Naive thymus-derived CD8-positive, alpha-beta T cell (primary cell): ENCODE measurements around the gene FAM168A. TPM values are rescaled to one million over a fixed set of nuclear protein-coding genes. Genes with fewer than 3 reads are reported as not detected.

ENCODE experiments used
- ATAC-seq, 2 donors: fragments of 150-1000 bp; cut with Tn5 transposase in 1 of 2; sonication (Bioruptor Pico), chemical (Tn5 transposase) in 1 of 2; 1 replicate in 1 of 2; 2 replicates in 1 of 2; pipeline ENCODE4 v1.10.0; 2021; ENCODE audit warnings: mild to moderate bottlenecking in 2 of 2, moderate library complexity in 2 of 2
- POLR2A ChIA-PET: fragments of 350-600 bp; sonication (Branson Sonifier 250); formaldehyde crosslinking; loops from one replicate; lab custom pipeline; 2021; ENCODE audit warnings: antibody characterized with exemption; lab: Charles Lee
- DNase-seq, 10 donors: peaks; one replicate each; pipeline versions ENCODE4 v3.0.0 to v3.0.0-alpha.2; 2020 to 2022
- H3K27ac Mint-ChIP-seq, 10 donors: one replicate each; pipeline ENCODE4 v1.8.0; 2020 to 2022; ENCODE audit warnings: mild to moderate bottlenecking in 10 of 10, mixed read lengths in 10 of 10, moderate library complexity in 4 of 10, inconsistent platforms in 1 of 10
- H3K27me3 Mint-ChIP-seq, 5 donors: one replicate each; pipeline ENCODE4 v1.8.0; 2021 to 2022; ENCODE audit warnings: mixed read lengths in 5 of 5
- H3K36me3 Mint-ChIP-seq, 3 donors: one replicate each; pipeline ENCODE4 v1.8.0; 2020 to 2022; ENCODE audit warnings: mixed read lengths in 3 of 3, mild to moderate bottlenecking in 2 of 3, inconsistent platforms in 1 of 3
- H3K4me1 Mint-ChIP-seq, 4 donors: one replicate each; pipeline ENCODE4 v1.8.0; 2021 to 2022; ENCODE audit warnings: mixed read lengths in 4 of 4
- H3K4me3 Mint-ChIP-seq, 10 donors: one replicate each; pipeline ENCODE4 v1.8.0; 2020 to 2022; ENCODE audit warnings: mild to moderate bottlenecking in 10 of 10, mixed read lengths in 10 of 10, moderate library complexity in 6 of 10, inconsistent platforms in 1 of 10
- H3K9me3 Mint-ChIP-seq, 9 donors: one replicate each; pipeline ENCODE4 v1.8.0; 2020 to 2022; ENCODE audit warnings: mixed read lengths in 9 of 9, mild to moderate bottlenecking in 3 of 9, inconsistent platforms in 1 of 9, moderate library complexity in 1 of 9
- polyA plus RNA-seq, 3 donors: library from polyadenylated mRNA; unstranded; fragments of 300-500 nt; fragmentation: Illumina TruSeq; gene quantifications; one replicate each; pipeline ENCODE4 v1.2.3, GENCODE V29; 2021
- total RNA-seq, 8 experiments: library from RNA in 2 of 8; stranded (reverse) in 2 of 8; gene quantifications; one replicate each; pipeline ENCODE4 v1.2.3 and lab custom pipeline; 2021 to 2026

FAM168A gene
- total and polyA plus RNA-seq, 5 experiments from 2014 or later = 2.6 to 21.7 (median 5.0) TPM

DNA sequence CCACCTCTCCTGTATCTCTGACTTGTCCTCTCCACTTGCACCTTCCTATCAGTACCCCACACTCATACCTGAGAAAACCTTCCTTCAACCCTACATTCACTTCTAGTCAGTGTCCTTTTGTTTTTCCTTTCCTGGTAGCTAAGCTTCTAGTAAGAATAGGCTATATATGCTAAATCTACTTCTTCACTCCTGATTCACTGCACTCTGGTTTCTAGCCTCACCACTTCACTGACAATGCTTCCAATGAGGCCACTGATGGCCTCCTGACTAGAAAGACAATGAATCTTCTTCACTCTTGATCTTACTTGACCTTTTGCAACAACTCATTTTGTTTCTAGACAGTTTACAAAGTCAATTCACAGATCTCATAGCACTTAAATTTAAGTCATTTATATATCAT, 169.7 kb downstream of the FAM168A start:
- Mint-ChIP-seq H3K4me1 (peaks cover 0 to 14% (median under 1%) of the 10 kb centered on the region in 4 donors), H3K36me3 (peaks cover 0 to 13% (median 5%) of the 10 kb centered on the region in 3 donors), H3K9me3 (no peaks in the 10 kb centered on the region), H3K27ac (peak overlapping the region in 2 of 10 donors; percentile 1 to 18), H3K27me3 (no peaks in the 10 kb centered on the region), H3K4me3 (no peak overlapping the region)
- POLR2A ChIA-PET = interaction anchor here (0.6 kb wide), 1 partner anchor 309 kb away, joined by 3 read pairs; no protein-coding TSS in a partner anchor
- no peak for ATAC-seq
- DNase-seq = no peak

DNA sequence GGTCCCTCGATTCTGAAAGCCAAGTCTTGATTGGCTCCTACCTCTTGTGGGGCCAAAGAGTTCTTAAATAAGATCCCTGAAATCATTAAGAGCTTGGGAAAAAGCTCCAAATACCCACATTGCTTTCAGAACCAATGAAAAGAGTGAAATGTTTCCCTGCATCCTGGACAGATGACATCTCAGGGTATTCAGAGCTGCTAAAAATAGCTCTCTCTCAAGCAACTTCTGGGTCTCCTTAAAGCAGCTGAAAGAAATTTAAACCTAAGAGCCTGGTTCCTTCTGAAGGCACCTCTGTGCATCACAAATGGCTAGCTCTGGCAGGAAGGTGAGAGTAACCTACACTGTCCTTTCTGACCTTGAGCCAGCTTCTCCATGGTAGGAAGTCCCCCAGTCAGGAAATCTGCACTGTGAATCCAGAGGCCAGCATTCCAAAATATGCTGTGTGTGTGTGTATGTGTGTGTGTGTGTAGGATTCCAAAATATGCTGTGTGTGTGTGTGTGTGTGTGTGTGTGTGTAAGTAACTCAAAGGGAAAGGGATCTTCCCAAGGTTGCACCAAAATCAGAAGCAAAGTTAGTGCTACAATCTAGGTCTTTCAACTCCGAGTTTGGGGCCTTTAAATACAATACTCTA, 171.6 kb downstream of the FAM168A start:
- H3K27ac Mint-ChIP-seq = no peak overlapping the region
- H3K9me3 Mint-ChIP-seq = no peaks in the 10 kb centered on the region
- POLR2A ChIA-PET = no interaction called here
- peaks cover 0 to 16% (median 0%) of the 10 kb centered on the region in 4 donors for H3K4me1 Mint-ChIP-seq
- no peaks in the 10 kb centered on the region for H3K27me3 Mint-ChIP-seq
- ATAC-seq (no peak), DNase-seq (no peak)
- H3K4me3 Mint-ChIP-seq = no peak overlapping the region
- H3K36me3 Mint-ChIP-seq = peaks cover 0 to 13% (median 5%) of the 10 kb centered on the region in 3 donors

DNA sequence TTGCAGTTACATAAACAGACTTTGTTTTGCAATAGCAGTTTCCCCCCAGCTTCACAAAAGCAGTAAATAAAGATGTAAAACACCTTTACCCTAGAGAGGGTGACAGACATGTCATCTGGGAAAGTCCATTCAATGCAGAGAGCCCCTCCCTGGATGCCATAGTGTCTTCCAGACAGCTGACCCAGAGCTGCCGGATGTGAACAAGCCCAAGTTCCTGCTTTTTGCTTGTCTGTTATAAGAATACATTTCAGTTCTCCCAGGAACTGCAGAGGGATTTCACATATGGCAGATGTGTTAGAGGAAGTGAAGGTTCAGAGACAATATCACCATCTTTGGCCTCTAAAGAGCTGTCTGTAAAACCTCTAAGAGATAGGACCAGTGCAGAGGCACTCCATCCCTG, 172.8 kb downstream of the FAM168A start:
- Mint-ChIP-seq H3K9me3 (no peaks in the 10 kb centered on the region), H3K27me3 (no peaks in the 10 kb centered on the region), H3K36me3 (peaks cover 0 to 13% (median 5%) of the 10 kb centered on the region in 3 donors), H3K4me1 (peaks cover 0 to 16% (median 0%) of the 10 kb centered on the region in 4 donors), H3K4me3 (no peak overlapping the region), H3K27ac (no peak overlapping the region)
- POLR2A ChIA-PET = no interaction called here
- DNase-seq = no peak
- ATAC-seq = no peak

DNA sequence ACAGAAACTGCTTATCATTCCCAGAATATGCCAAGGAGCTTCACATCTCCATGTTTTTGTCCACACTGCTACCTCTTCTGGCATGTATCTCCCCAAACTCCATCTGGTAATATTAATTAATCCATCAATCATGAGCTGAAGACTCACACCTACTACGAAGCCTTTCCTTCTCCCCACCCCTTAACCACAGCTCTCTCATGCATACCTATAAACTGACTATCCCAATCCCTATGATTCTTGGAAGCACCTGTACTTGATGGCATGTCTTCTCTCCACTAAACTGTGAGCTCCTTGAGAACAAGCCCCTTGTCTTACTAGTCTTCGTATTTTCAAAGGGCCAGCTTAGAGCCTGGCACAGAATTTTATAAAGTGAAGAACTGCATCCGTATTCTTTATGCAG, 174.4 kb downstream of the FAM168A start:
- peak overlapping the region in 1 of 10 donors; percentile 2 for H3K27ac Mint-ChIP-seq
- no peaks in the 10 kb centered on the region for H3K9me3 Mint-ChIP-seq
- H3K27me3 Mint-ChIP-seq = no peaks in the 10 kb centered on the region
- no peak overlapping the region for H3K4me3 Mint-ChIP-seq
- ATAC-seq (no peak), DNase-seq (no peak)
- POLR2A ChIA-PET = interaction anchor here (0.6 kb wide), 1 partner anchor 10 kb away, joined by 7 read pairs; no protein-coding TSS in a partner anchor
- peaks cover 0 to 13% (median 0%) of the 10 kb centered on the region in 4 donors for H3K4me1 Mint-ChIP-seq
- H3K36me3 Mint-ChIP-seq = peaks cover 0 to 19% (median 4%) of the 10 kb centered on the region in 3 donors

DNA sequence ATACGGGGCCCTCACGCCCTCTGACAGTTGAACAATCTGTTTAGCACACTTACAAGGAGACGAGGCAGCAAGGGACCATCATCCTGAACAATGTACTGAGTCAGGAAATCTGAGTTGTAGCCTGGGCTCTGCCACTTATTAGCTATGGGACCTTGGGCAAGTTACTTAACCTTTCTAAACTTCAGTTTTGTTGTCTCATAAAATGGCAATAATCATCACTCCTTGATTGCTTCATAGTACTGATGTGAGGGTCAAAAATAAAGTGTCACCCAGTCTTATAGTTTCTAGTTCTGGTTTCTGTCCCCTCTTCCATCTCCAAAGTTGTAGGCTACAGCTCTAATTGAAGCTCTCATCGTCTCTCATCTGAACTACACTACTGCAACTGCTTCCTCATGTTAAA, 175.0 kb downstream of the FAM168A start:
- H3K36me3 Mint-ChIP-seq = peaks cover 6 to 26% (median 7%) of the 10 kb centered on the region in 3 donors
- POLR2A ChIA-PET = interaction anchor here (0.6 kb wide), 1 partner anchor 11 kb away, joined by 7 read pairs; no protein-coding TSS in a partner anchor

DNA sequence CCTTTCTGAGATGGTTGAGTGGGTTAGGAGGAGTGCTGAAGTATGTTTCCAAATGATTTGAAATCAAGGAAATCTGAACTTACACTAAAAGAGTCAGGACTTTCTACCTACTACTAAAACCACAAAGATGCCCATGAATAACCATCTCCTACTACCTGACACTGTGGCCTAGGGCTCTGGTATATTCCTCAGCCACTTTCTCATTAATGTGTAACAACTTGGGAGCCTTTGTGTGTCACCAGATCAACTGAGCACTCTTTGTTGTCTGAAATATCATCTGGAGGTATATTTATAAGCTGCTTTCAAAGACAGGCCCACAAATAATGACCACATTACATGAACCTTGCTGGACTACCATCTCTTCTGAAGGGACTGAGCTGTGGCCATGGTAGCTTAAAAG, 177.8 kb downstream of the FAM168A start:
- Mint-ChIP-seq H3K4me3 (no peak overlapping the region), H3K9me3 (no peaks in the 10 kb centered on the region), H3K36me3 (peaks cover 7 to 36% (median 7%) of the 10 kb centered on the region in 3 donors), H3K27me3 (no peaks in the 10 kb centered on the region), H3K27ac (no peak overlapping the region), H3K4me1 (peaks cover 2 to 11% (median 8%) of the 10 kb centered on the region in 4 donors)
- POLR2A ChIA-PET = no interaction called here
- ATAC-seq = no peak
- no peak for DNase-seq

More for the DNA sequence above, 175.0 kb downstream of the FAM168A start:
- ATAC-seq (no peak), DNase-seq (no peak)
- no peak overlapping the region for H3K27ac Mint-ChIP-seq
- H3K27me3 Mint-ChIP-seq = no peaks in the 10 kb centered on the region
- peaks cover 0 to 8% (median 0%) of the 10 kb centered on the region in 4 donors for H3K4me1 Mint-ChIP-seq
- H3K4me3 Mint-ChIP-seq = no peak overlapping the region
- H3K9me3 Mint-ChIP-seq = no peaks in the 10 kb centered on the region

DNA sequence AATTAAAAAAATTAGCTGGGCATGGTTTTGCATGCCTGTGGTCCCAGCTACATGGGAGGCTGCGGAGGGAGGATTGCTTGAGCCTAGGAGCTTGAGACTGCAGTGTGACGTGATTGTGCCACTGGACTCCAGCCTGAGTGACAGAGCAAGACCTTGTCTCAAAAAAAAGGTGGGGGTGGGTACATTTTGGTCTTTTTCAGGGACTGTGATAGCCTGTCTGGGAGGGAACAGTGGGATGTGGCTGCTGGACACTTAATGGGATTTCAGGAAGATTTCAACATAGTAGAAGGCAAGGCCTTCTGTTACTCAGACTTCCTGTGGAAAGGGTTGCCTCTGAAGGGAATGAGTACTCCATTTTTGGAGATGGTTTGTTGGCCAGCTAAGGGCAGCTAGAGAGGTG, 181.1 kb downstream of the FAM168A start:
- no peak overlapping the region for H3K4me3 Mint-ChIP-seq
- no peaks in the 10 kb centered on the region for H3K9me3 Mint-ChIP-seq
- peaks cover 6 to 15% (median 9%) of the 10 kb centered on the region in 4 donors for H3K4me1 Mint-ChIP-seq
- peak overlapping the region in 3 of 10 donors; percentile 15 to 56 (median 50) for H3K27ac Mint-ChIP-seq
- DNase-seq (no peak), ATAC-seq (no peak)
- POLR2A ChIA-PET = no interaction called here
- H3K27me3 Mint-ChIP-seq = no peaks in the 10 kb centered on the region
- peaks cover 7 to 41% (median 7%) of the 10 kb centered on the region in 3 donors for H3K36me3 Mint-ChIP-seq

DNA sequence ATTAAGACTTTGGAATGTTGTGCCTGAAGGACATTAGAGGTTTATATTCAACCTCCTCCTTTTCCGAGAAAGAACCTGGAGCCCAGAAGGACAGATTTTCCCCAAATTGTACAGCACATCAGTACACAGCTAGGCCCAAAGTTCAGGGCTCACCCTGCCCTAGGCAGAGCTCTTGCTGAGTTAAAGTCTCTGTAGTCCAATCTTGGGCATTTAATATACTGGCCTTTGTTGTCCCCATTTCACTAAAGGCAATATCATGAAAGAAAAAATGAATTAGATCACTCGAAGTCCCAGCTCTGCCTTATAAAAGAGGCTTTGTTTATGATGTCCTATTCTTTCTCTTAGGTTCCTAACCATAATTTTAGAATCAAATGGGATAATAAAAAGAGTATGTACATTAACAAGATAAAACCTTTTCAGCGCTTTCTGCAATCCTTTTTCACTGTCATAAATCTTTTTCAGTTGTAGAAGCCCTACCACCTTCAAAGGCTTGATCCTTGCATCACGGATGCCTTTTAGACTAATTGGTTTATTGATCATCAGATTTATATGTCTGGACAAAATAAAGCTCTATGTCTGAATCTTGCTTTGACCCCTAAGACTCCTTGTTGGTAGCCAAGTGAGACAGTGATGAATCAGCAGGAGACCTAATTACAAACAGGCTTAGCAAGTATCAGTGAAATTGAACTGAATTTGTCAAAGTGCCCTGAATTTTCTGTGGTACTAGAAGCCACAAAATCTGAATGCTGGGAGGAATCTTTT, 181.9 kb downstream of the FAM168A start:
- H3K4me3 Mint-ChIP-seq = no peak overlapping the region
- ATAC-seq (no peak), DNase-seq (no peak)
- H3K36me3 Mint-ChIP-seq = peaks cover 7 to 41% (median 7%) of the 10 kb centered on the region in 3 donors
- no peaks in the 10 kb centered on the region for H3K27me3 Mint-ChIP-seq
- no peaks in the 10 kb centered on the region for H3K9me3 Mint-ChIP-seq
- peaks cover 6 to 15% (median 10%) of the 10 kb centered on the region in 4 donors for H3K4me1 Mint-ChIP-seq
- peak overlapping the region in 4 of 10 donors; percentile 13 to 68 (median 49) for H3K27ac Mint-ChIP-seq
- POLR2A ChIA-PET = no interaction called here

DNA sequence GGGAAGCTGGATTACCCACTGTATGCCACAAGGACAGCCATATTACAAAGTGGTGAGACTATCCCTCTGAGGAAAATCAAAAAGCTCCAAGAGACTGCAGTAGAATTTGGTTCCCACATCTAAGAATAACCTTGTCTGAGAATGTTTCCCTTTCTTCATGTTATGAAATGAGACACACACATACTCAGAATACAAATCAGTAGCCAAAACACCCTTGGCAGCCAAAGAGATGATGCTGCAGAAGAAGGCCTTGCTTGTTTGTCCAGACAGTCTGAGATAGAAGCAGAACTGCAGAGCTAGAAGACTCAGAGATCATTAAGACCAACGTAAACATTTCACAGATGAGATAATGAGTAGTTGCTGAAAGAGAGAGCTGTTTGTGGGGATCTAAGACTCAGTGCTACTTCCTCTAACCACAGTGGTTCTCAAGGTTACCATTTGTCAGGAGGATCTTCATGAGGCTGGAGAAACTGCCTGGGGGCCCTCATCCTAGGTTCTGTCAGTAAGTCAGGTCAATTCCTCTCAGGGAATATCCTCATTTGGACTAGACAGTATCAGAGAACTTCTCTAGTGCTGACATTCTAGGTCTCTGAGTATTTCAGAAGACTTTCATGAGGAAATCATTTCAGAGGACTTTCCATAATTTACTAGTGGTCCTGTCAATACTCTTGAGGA, 182.8 kb downstream of the FAM168A start:
- Mint-ChIP-seq H3K27me3 (no peaks in the 10 kb centered on the region), H3K4me3 (no peak overlapping the region), H3K27ac (peak overlapping the region in 7 of 10 donors; percentile 3 to 81 (median 21)), H3K9me3 (no peaks in the 10 kb centered on the region), H3K36me3 (peaks cover 7 to 41% (median 7%) of the 10 kb centered on the region in 3 donors), H3K4me1 (peaks cover 6 to 15% (median 10%) of the 10 kb centered on the region in 4 donors)
- no peak for ATAC-seq
- POLR2A ChIA-PET = no interaction called here
- no peak for DNase-seq

DNA sequence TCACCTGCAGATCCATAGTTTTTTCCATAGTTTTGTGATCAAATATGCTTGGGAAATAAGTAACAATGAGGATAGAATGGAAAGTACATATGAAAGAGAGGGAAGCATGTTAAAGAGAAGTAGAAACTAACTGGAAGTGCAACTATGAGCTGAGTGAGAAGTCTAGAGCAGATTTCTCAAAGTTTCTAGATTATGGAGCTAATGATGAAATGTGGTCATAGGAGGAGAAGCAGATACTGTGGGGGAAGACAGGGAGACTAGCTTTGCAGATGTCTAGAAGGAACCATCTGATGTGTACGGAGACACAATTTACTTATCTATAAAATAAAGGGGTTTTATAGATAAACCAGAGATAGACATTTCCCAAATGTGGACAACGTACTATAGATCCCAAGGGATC, 184.7 kb downstream of the FAM168A start:
- Mint-ChIP-seq H3K4me3 (no peak overlapping the region), H3K9me3 (no peaks in the 10 kb centered on the region), H3K27ac (peak overlapping the region in 2 of 10 donors; percentile 2 to 8), H3K4me1 (peaks cover 6 to 15% (median 11%) of the 10 kb centered on the region in 4 donors), H3K36me3 (peaks cover 5 to 39% (median 12%) of the 10 kb centered on the region in 3 donors), H3K27me3 (no peaks in the 10 kb centered on the region)
- POLR2A ChIA-PET = no interaction called here
- DNase-seq (no peak), ATAC-seq (no peak)

DNA sequence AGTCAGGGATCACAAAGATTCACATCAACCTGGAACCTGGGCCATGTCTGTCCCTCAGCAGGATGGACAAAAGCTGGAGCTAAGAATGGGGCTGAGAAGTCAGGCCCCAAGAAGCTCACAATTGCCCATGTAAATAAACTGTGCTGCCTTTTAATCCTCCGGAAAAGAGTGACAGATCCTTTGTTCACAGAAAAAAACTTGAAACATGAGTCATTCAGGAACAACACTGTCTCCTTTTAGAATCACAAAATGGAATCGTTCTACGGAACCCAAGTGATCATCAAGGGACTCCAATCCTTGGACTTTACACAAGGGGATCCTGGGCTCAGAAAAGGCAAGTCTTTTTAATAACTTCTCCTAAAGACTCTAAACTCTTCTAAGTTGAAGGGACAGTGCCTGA, 185.6 kb downstream of the FAM168A start:
- ATAC-seq = no peak
- Mint-ChIP-seq H3K27ac (peak overlapping the region in 1 of 10 donors; percentile 51), H3K36me3 (peaks cover 0 to 40% (median 11%) of the 10 kb centered on the region in 3 donors), H3K4me3 (no peak overlapping the region), H3K9me3 (no peaks in the 10 kb centered on the region), H3K27me3 (no peaks in the 10 kb centered on the region), H3K4me1 (peaks cover 6 to 15% (median 11%) of the 10 kb centered on the region in 4 donors)
- POLR2A ChIA-PET = no interaction called here
- no peak for DNase-seq

DNA sequence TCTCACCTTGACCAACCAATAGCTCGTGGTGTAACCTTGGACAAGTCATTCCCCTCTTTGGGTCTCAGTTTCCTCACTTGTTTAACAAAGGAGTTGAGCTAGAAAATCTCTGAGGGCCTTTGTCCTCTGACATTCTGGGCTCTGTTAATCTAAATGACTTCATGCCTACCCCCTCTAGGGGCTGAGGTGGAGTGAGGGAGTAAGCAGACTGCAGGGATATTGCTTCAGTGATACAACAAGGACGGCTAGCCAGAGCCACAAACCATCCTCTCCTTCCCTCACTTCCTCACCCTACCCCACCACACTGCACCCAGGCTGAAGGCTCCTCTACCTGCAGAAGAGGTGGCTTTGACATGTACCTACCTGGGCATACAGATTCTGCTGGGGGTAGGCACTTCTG, 186.9 kb downstream of the FAM168A start:
- no peaks in the 10 kb centered on the region for H3K27me3 Mint-ChIP-seq
- POLR2A ChIA-PET = no interaction called here
- H3K4me1 Mint-ChIP-seq = peaks cover 6 to 14% (median 9%) of the 10 kb centered on the region in 4 donors
- ATAC-seq = no peak
- H3K9me3 Mint-ChIP-seq = no peaks in the 10 kb centered on the region
- no peak overlapping the region for H3K4me3 Mint-ChIP-seq
- H3K36me3 Mint-ChIP-seq = peaks cover 0 to 45% (median 11%) of the 10 kb centered on the region in 3 donors
- no peak for DNase-seq
- peak overlapping the region in 1 of 10 donors; percentile 60 for H3K27ac Mint-ChIP-seq
